Activated naive CD4-positive, alpha-beta T cell treated with anti-CD3 and anti-CD28 coated beads, Interleukin-2, amount 50 U/mL, for 72 hours (primary cell): ENCODE data around the gene TPD52L1. TPM values are rescaled to one million over a fixed set of nuclear protein-coding genes. Genes with fewer than 3 reads are reported as not detected.

ENCODE experiments used
- ATAC-seq, 2 donors: fragments of 150-1000 bp; cut with Tn5 transposase; 2 replicates each; pipeline ENCODE4 v1.10.0; 2021; ENCODE audit warnings: mild to moderate bottlenecking in 2 of 2, moderate library complexity in 2 of 2
- DNase-seq, 2 donors: peaks; one replicate each; pipeline ENCODE4 v3.0.0; 2021 to 2022; ENCODE audit warnings: low spot score in 2 of 2
- H3K27ac Mint-ChIP-seq, 2 donors: one replicate each; pipeline ENCODE4 v1.8.0; 2022; ENCODE audit warnings: mild to moderate bottlenecking in 2 of 2, mixed read lengths in 2 of 2
- H3K36me3 Mint-ChIP-seq, 2 donors: one replicate each; pipeline ENCODE4 v1.8.0; 2022; ENCODE audit warnings: mixed read lengths in 2 of 2
- H3K9me3 Mint-ChIP-seq, 2 donors: one replicate each; pipeline ENCODE4 v1.8.0; 2022; ENCODE audit warnings: mixed read lengths in 2 of 2
- total RNA-seq, 2 donors: library from RNA; stranded (reverse); gene quantifications; one replicate each; pipeline ENCODE4 v1.2.3, GENCODE V29; 2022

Gene TPD52L1
- total RNA-seq, 2 donors from 2014 or later = 0.87 to 1.6 TPM

DNA sequence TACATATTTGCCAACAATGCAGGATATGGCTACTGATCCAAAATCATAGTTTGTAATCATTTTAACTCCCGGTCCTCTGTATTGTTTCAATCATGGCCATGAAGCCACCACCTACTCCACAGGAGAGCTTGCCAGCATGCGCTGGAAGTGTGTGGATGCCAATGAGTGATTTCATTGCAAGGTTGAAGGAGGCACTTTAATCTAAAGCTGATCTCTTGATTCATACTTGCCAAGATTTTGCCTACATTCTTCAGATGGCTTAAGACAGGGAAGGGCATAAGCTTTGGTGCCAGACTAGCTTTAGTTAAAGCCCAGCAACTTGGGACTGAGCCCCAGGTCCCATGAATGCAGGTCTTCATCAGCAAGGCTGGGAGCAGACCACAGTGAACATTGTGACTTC lies 58.8 kb downstream of the TPD52L1 start:
- ATAC-seq = no peak
- DNase-seq = no peak
- no peak overlapping the region for H3K27ac Mint-ChIP-seq
- H3K9me3 Mint-ChIP-seq = no peaks in the 10 kb centered on the region
- no peaks in the 10 kb centered on the region for H3K36me3 Mint-ChIP-seq

DNA sequence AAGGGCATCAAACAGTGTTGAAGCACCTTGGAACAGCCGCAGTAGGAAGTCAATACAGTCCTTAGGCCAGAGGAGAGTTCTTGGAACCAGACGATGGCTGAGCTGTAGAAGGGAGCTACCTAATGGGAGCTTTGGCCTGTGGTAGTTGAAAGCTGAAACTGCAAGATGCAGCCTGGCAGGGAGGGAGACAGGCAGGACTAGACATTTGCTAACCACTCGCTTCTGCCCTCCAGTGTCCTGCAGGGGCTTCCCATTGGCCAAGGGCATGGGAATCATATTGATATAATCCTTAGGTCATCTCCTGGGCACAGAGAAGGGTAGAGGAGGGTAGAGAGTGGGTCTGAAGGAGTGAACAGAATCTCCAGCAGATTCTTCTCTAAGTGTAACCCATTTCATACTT lies 60.4 kb downstream of the TPD52L1 start:
- no peak for ATAC-seq
- H3K36me3 Mint-ChIP-seq = no peaks in the 10 kb centered on the region

DNA sequence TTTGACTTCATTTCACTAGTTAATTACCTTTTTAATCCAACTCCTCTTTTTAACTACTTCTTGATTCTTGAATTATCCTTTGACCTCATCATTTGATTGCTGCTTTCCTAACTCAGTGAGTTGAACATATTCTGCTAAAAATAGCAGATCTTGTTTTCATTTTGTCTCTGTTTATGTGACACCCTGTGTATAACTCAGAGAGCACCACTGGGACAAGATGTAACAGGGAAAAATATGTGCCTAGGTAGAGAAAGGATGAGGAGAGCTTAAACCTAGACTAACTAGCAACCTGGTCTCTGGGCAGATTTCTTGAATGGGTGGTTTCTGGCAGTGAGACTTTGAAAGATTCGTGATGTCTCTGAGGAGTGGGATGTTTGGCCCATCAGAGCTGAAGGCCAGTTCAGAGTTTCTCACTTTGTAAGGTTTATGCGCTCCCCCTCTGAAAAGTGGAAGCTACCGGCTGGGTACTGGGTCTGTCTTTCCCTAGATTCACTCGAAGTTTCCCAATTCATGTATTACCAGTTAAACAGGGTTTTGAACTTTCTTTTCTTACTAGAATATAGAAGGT lies 61.8 kb downstream of the TPD52L1 start:
- Mint-ChIP-seq H3K9me3 (no peaks in the 10 kb centered on the region), H3K36me3 (no peaks in the 10 kb centered on the region), H3K27ac (no peak overlapping the region)
- DNase-seq (no peak), ATAC-seq (no peak)

More for the DNA sequence above, 60.4 kb downstream of the TPD52L1 start:
- DNase-seq = no peak
- Mint-ChIP-seq H3K9me3 (no peaks in the 10 kb centered on the region), H3K27ac (no peak overlapping the region)

DNA sequence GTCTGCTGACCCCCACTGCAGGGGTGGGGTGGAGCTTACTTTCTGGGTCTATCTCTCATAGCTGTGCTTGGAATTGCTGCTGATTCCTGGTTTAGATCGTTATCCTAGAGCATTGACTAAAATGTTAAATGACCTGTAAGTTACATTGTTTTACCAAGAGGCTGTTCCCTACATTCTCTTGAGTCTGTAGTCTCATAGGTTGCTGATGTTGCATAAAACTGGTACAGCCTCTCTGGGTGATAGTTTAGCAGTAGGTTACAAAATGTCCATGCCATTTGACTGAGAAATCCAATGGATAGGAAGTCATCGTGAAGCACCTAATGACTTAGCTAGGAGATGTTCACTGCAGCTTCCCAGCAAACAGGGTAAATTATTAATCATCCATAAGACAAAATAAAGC lies 62.4 kb downstream of the TPD52L1 start:
- H3K9me3 Mint-ChIP-seq = no peaks in the 10 kb centered on the region
- no peak for ATAC-seq
- DNase-seq = no peak
- H3K27ac Mint-ChIP-seq = no peak overlapping the region
- no peaks in the 10 kb centered on the region for H3K36me3 Mint-ChIP-seq

DNA sequence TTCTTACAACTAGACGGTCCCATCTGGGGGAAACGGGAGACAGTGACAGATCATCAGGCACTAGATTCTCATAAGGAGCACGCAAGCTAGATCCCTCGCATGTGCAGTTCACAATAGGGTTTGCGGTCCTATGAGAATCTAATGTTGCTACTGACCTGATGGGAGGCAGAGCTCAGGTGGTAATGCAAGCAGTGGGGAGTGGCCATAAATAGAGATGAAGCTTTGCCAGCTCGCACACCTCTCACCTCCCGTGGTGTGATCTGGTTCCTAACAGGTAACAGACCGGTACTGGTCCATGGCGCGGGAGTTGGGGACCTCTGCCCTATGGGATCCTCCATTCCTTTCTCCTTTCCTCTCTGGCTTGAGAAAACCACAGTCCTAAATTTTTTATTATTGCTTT lies 63.8 kb downstream of the TPD52L1 start:
- DNase-seq = no peak
- H3K9me3 Mint-ChIP-seq = no peaks in the 10 kb centered on the region
- H3K36me3 Mint-ChIP-seq = no peaks in the 10 kb centered on the region
- no peak for ATAC-seq
- H3K27ac Mint-ChIP-seq = no peak overlapping the region

DNA sequence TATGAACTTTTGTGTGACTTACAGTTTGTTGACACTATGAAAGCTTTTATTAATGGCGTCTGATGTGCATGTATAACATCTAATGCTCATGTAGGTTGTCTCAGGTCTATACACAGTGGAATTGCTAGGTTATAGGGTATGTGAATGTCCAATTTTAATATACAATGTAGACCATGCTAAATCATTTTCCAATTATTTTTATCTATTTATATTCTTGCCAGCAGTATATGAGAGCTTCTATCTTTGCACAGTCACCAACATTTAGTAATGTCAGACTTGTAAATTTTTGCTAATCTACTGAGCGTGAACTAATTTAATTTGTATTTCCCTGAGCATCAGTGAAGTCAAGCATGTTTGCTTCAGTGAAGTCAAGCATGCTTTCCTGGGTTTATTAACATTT lies 64.4 kb downstream of the TPD52L1 start:
- no peak for ATAC-seq
- H3K9me3 Mint-ChIP-seq = no peaks in the 10 kb centered on the region
- no peak for DNase-seq
- no peak overlapping the region for H3K27ac Mint-ChIP-seq
- no peaks in the 10 kb centered on the region for H3K36me3 Mint-ChIP-seq

DNA sequence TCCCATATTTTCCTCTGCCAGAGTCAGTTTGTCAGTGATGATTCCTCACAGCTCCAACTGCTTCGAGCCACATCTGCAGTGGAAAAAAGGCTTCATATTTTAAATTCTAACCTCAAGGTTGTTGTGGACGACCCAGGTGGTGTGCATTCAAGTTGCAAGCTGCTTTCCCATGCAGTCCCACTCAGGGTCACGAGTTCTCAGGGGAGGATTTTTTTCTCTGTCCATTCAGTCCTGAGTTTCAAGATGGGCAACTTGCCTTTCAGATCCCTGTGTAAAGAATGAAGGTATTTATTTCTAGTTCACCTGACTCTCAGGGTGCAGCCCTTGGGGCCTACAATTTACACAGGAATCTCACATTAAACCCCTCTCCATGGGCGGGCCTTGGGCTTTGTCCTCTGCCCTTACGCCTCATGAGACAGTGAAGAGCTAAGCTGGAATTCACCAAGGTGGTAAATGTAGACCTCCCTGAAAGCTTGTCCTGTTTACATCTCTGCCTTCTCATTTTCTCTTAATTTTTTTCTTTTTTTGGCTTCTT lies 65.9 kb downstream of the TPD52L1 start:
- H3K27ac Mint-ChIP-seq = no peak overlapping the region
- H3K9me3 Mint-ChIP-seq = no peaks in the 10 kb centered on the region
- no peaks in the 10 kb centered on the region for H3K36me3 Mint-ChIP-seq
- DNase-seq = no peak
- no peak for ATAC-seq

DNA sequence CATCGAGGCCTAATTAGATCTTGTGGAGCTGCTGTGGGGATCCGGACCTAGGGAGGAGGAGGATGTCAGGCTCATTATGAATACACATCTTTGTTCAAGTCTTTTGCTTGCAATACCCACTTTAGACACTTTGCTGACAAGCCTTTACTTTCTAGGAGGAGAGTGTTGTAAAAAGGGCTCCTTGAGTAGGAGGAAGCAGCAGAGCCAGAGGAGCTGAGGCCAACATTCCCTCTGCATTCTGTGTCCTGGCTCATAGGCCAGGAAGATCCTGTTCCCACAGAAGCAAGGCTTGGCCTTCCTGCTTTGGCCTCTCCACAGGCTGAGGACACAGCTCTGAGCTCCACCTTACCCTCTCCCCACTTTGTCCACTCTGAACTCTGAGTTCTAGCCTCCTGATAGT lies 67.1 kb downstream of the TPD52L1 start:
- Mint-ChIP-seq H3K27ac (no peak overlapping the region), H3K36me3 (no peaks in the 10 kb centered on the region), H3K9me3 (no peaks in the 10 kb centered on the region)
- ATAC-seq = no peak
- no peak for DNase-seq

DNA sequence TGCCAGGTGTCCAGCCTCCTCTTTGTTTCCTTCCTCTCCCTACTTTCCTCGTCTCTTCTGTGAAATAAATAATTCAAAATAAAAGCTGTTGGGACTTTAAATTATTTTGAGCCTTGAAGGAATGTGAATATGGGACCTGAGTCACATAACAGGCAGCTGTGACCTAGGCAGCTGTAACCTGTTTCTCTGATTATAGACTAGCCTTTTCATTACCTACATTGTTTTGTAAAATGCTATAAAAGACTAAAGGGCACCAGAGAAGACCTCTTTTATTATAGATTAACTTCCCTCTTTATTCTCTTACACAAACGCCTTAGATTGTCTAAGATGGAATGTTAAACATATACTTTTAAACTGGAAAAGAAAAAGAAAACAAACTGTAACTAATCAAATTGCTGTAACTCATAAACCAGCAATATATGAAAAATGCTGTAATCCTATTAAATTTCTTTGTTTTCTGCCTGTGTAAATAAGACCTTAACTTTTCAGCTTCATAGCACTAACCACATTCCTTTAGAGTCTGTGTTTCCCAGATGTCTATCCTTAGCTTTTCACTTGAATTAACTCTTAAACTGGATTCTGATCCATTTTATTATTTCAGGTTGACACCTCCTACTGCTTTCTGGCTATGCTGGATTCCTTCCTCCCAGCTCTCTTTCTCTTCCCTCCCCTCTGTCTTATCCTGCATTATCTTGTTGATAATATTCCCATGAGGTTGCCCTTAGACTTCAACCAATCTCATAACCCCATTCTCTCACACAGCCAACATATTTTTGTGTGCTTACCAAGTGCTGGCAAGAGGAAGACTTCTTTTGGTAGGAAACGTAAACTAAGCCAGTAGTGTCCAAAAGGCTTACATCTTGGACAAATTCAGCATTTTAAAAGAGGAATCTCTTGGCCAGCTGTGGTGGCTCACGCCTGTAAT lies 69.2 kb downstream of the TPD52L1 start:
- no peaks in the 10 kb centered on the region for H3K9me3 Mint-ChIP-seq
- ATAC-seq = no peak
- no peak overlapping the region for H3K27ac Mint-ChIP-seq
- no peaks in the 10 kb centered on the region for H3K36me3 Mint-ChIP-seq
- no peak for DNase-seq

DNA sequence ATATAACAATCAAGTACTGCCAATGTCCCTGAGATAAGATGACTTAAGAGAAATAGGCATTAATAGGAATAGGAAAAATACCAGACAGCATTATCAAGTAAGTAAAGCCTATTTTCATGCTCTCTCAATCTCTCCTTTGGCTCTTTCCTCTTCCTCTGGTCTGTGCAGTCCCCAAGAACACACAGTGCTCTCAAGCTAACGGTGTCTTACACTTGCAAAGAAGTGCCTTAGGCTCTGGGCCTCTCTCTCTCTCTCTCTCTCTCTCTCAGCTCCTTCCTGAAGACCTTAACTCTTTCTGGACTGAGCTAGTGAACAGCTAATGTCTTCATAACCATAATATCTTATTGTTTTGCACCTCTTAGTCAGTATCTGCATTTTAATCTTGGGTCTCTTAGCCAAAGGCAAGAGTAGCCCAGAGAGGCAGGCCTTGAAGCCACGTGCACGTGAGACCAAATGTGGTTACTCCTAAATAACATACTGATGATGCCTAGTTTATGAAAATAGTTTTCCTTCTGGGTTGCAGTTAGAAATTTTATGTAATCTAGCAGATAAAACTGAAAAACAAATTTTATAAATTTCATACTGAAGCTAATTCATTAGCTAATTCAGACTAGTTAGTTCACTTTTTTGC lies 70.8 kb downstream of the TPD52L1 start:
- DNase-seq = no peak
- H3K9me3 Mint-ChIP-seq = no peaks in the 10 kb centered on the region
- ATAC-seq = no peak
- no peaks in the 10 kb centered on the region for H3K36me3 Mint-ChIP-seq
- H3K27ac Mint-ChIP-seq = no peak overlapping the region

DNA sequence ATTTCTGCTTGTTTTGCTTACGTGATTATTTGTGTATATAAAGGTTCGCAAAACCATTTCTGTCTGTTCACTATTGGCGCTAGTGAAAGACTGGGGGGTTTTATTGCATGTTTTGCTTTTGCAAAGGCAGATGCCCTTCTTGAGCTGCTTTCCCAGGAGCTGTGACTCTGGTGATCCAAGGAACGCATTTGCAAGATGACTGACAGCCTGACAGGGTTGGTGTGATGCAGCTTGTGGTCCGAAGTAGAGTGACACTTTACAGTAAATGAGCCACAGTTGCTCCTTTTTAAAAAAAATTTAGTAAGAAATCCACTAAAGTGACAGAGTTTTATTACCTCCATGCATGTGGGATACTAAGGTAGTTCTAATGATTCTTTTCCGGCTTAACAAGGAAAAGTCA lies 73.7 kb downstream of the TPD52L1 start:
- no peaks in the 10 kb centered on the region for H3K36me3 Mint-ChIP-seq

DNA sequence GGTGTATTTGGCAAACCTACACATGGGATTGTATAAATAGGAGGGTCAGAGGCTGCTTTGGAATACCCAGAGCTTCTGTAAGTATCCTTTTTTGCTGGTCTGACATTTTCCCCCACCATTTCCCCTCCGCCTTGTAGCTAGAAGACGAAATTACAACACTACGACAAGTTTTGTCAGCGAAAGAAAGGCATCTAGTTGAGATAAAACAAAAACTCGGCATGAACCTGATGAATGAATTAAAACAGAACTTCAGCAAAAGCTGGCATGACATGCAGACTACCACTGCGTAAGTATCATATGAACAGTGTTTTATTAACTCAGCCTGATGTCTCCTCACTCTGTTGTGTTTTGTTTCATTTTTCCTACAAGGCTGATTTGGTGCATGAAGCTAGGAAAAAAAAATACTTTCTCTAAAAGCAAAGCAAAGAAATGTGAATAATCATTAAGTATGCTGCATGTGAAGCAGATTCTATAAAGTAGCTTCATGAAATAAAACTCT lies 75.5 kb downstream of the TPD52L1 start:
- DNase-seq (no peak), ATAC-seq (no peak)
- Mint-ChIP-seq H3K27ac (no peak overlapping the region), H3K36me3 (no peaks in the 10 kb centered on the region), H3K9me3 (no peaks in the 10 kb centered on the region)

More for the DNA sequence above, 73.7 kb downstream of the TPD52L1 start:
- no peak for DNase-seq
- H3K27ac Mint-ChIP-seq = no peak overlapping the region
- ATAC-seq = no peak
- H3K9me3 Mint-ChIP-seq = no peaks in the 10 kb centered on the region

DNA sequence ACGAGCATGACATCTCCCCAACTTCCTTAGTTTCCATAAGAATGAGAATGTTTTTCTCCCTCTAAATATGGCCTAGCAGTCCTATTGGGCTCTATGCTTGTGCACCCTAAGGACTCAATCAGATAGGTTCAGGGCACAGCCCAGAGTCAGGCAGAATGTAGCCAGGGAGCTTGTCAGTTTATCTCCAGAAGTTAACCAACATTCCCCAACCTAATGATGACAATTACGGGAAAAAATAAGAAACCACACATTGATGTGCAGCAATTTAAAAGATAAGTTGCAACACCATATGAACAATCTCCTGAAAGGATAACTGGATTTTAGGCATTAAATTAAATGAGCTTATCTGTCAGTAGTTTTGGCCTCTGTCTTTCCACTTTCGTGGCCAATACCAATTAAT lies 77.1 kb downstream of the TPD52L1 start:
- Mint-ChIP-seq H3K36me3 (no peaks in the 10 kb centered on the region), H3K27ac (no peak overlapping the region), H3K9me3 (no peaks in the 10 kb centered on the region)
- ATAC-seq = no peak
- DNase-seq = no peak

DNA sequence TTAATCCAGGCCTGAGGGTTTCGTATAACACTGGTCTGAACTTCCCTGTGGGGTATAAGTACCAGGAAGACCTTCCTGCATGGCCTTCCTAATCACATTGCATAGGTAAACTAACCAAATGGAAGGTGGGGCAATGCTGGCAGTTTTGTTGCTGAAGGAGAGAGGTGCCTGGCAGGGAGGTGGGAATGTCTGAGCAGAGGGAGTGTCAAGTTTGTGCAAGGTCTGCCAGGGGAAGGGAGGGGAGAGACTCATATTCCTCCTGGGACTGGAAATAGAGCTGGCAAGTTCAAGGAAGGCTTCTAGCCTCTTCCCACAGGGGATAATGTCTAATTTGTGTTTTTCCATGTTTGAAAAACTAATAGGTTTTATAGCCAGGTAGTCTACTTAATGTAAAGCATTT lies 77.6 kb downstream of the TPD52L1 start:
- Mint-ChIP-seq H3K36me3 (no peaks in the 10 kb centered on the region), H3K27ac (no peak overlapping the region), H3K9me3 (no peaks in the 10 kb centered on the region)
- DNase-seq = no peak
- no peak for ATAC-seq

DNA sequence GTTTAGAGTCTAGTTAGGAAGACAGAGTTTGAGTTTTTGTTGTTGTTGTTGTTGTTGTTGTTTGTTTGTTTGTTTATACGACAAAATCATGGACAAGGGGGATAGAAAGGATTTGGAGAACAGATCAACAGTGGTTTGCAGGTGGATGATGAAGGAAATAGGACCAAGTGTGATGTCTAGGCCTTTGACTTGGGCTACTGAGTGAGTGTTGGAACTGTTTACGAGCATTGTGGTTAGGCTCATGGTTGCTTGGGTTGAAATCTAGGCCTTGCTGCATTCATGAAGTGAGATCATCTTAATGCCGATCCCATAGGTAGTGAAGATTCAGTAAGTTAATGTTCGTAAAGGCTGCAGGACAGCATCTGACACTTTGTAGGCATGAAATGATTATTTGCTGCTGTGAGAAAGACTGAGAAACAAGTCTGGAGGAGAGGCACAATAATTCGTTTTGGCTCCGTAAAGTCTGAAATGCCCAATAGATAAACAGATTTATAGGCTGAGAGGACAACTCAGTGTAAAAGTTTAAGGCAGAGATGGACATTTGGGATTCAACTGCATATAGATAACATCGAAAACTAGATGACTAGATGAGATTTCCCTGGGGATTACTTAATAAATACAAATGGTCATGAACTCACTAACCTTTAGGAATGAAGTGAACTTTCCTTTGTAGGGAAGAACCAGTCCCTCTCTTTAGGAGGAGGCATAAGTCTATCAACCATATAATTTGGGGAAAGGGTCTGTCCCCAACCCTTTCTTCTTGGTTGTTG lies 78.2 kb downstream of the TPD52L1 start:
- H3K36me3 Mint-ChIP-seq = no peaks in the 10 kb centered on the region
- DNase-seq (no peak), ATAC-seq (no peak)
- no peaks in the 10 kb centered on the region for H3K9me3 Mint-ChIP-seq
- no peak overlapping the region for H3K27ac Mint-ChIP-seq

DNA sequence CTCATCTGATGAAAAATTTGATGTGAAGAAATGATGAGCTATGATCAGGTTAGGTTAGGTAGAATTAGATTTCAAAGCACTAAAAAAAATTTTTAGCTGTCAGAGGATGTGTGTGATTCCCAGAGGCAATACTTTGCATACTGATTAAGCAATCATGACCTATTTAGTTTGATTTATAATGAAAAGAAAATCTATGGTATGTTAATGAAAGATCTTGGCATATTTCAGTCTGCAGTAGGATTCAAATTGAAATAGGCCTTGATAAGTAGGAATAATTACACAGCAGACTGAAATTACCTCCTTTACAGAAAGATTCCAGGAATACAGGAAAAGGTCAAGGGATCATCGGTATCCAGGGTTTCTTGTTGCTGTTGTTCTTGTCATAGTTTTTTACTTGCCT lies 78.9 kb downstream of the TPD52L1 start:
- H3K27ac Mint-ChIP-seq = no peak overlapping the region
- H3K9me3 Mint-ChIP-seq = no peaks in the 10 kb centered on the region
- DNase-seq = no peak
- no peak for ATAC-seq
- no peaks in the 10 kb centered on the region for H3K36me3 Mint-ChIP-seq

DNA sequence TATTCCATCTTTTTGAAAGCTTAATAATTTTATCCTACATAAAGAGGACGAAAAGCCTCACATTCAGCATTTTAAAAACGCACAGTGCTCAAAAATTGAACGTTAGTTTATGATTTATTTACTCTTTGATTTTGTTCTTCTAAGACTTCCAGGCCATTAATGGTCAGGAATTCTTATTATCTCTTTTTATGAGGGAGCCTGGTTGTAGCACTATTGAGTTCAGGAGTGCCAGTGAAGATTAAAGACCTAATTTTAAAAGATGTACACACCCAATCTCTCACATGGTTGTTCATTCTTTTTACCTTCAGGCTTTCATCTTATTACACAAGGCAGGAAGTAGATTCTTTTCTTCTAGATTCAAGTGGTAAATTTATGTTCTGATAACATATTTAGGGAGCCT lies 79.6 kb downstream of the TPD52L1 start:
- no peak for ATAC-seq
- Mint-ChIP-seq H3K36me3 (no peaks in the 10 kb centered on the region), H3K9me3 (no peaks in the 10 kb centered on the region), H3K27ac (no peak overlapping the region)
- DNase-seq = no peak
